Activated CD4-positive, alpha-beta memory T cell treated with anti-CD3 and anti-CD28 coated beads for 36 hours (primary cell): ENCODE measurements around the gene LGI4. TPM values are rescaled to one million over a fixed set of nuclear protein-coding genes. Genes with fewer than 3 reads are reported as not detected.

Source experiments
- total RNA-seq, 2 experiments: library from RNA; stranded (reverse); gene quantifications; one replicate each; pipeline ENCODE4 v1.2.3, GENCODE V29; 2021

LGI4 gene
- total RNA-seq, 2 experiments from 2014 or later: 0.50 to 0.51 TPM

Other genes starting within 250 kb of the LGI4 start
- 1 to 10 TPM; 3.7 to 4.2 TPM for gene ZNF30, start 208.2 kb downstream of the LGI4 start, total RNA-seq
- 1 to 10 TPM; 6.4 to 6.9 TPM for gene ZNF792, start 170.8 kb downstream of the LGI4 start, total RNA-seq
- 100 to 1,000 TPM; 204 to 223 TPM for gene GRAMD1A, start 134.7 kb downstream of the LGI4 start, total RNA-seq
- 1 to 10 TPM; 1.1 to 1.6 TPM for gene SCN1B, start 104.6 kb downstream of the LGI4 start, total RNA-seq
- gene HPN, start 93.3 kb downstream of the LGI4 start, total RNA-seq: under 1 TPM in 1 of 2 experiments, not detected in 1; 0.21 TPM
- gene FXYD3, start 19.2 kb downstream of the LGI4 start, total RNA-seq: not detected
- gene FXYD1, start 3.8 kb upstream of the LGI4 start, total RNA-seq: 1 to 10 TPM; 2.3 to 2.8 TPM
- gene FXYD7, start 8.2 kb upstream of the LGI4 start, total RNA-seq: under 1 TPM; 0.77 to 0.93 TPM
- gene FXYD5, start 19.7 kb upstream of the LGI4 start, total RNA-seq: 100 to 1,000 TPM; 334 to 360 TPM
- under 1 TPM in 1 of 2 experiments, not detected in 1; 0.19 TPM for gene FAM187B, start 93.7 kb upstream of the LGI4 start, total RNA-seq
- gene LSR, start 113.9 kb upstream of the LGI4 start, total RNA-seq: 10 to 100 TPM; 25.4 to 28.7 TPM
- gene USF2, start 133.9 kb upstream of the LGI4 start, total RNA-seq: 100 to 1,000 TPM; 117 to 121 TPM
- not detected for gene HAMP, start 147.5 kb upstream of the LGI4 start, total RNA-seq
- under 1 TPM; 0.43 to 0.44 TPM for gene MAG, start 157.1 kb upstream of the LGI4 start, total RNA-seq
- gene CD22, start 194.1 kb upstream of the LGI4 start, total RNA-seq: 1 to 10 TPM in 1 of 2 experiments, under 1 TPM in 1; 0.75 to 1.2 TPM
- gene FFAR1, start 212.8 kb upstream of the LGI4 start, total RNA-seq: under 1 TPM in 1 of 2 experiments, not detected in 1; 0.12 TPM
- gene FFAR3, start 223.4 kb upstream of the LGI4 start, total RNA-seq: 1 to 10 TPM; 1.1 TPM
- under 1 TPM in 1 of 2 experiments, not detected in 1; 0.17 TPM for gene GPR42, start 236.0 kb upstream of the LGI4 start, total RNA-seq